ENCODE data around the gene GALNS. TPM values are rescaled to one million over a fixed set of nuclear protein-coding genes. Genes with fewer than 3 reads are reported as not detected.

GALNS gene
- total RNA-seq, 2 experiments from 2014 or later = 18.4 to 19.7 TPM

DNA sequence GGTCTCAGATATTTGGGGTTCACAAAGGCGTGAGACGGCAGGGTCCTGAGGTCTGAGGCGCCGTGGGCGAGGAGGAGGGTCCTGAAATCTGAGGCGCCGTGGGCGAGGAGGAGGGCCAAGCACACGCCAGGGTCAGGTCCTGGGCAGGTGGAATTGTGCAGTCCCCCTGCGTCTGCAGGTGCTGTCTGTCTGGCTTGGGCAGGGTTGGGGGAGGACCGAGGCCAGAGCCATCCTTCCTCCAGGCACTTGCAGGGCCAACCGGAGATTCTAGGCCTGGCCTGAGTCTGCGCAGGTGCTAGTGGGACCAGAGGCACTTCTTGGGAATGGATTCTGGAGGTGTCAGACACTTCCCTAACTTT, 42.6 kb downstream of the GALNS start:
- Histone ChIP-seq H3K4me3 (ENCODE audit: low read length) (no peak overlapping the region), H3K27ac (ENCODE audit: low read depth in 1 of 2, low read length in 2 of 2) (no peak overlapping the region), H3K9me3 (ENCODE audit: control insufficient read depth in 1 of 2, insufficient read depth in 1 of 2, low read length in 2 of 2) (no peaks in the 10 kb centered on the region), H3K36me3 (ENCODE audit: insufficient read depth, low read length) (peaks cover 12% of the 10 kb centered on the region), H3K4me1 (ENCODE audit: insufficient read depth, low read length) (peaks cover 29% of the 10 kb centered on the region), H3K27me3 (ENCODE audit: control insufficient read depth in 1 of 2, insufficient read depth in 2 of 2, low read length in 2 of 2) (no peaks in the 10 kb centered on the region)
- TF ChIP-seq CTCF (IDR thresholded peaks at IDR 0.05) = no peak
- Mint-ChIP-seq H3K9me3 (no peaks in the 10 kb centered on the region), H3K4me3 (peak overlapping the region; percentile 60), H3K36me3 (ENCODE audit: low read depth) (peaks cover 8% of the 10 kb centered on the region), H3K4me1 (ENCODE audit: low read depth) (peaks cover 4% of the 10 kb centered on the region), H3K27ac (no peak overlapping the region), H3K27me3 (no peaks in the 10 kb centered on the region)
- ChIA-PET POLR2A (interaction anchor here (5.5 kb wide), 1 partner anchor 43 kb away, joined by 67 read pairs; the partner anchor contains the start of genes GALNS and TRAPPC2L), CTCF (interaction anchor here (1.2 to 4.2 kb wide), 2 partner anchors 43 to 77 kb away, joined by 3 to 19 read pairs; partner anchors contain the start of genes GALNS and TRAPPC2L)
- intact Hi-C loops (cut with DNase I, micrococcal nuclease) = loop anchor here (1.0 to 2.0 kb wide), 2 partner anchors 43 to 353 kb away; partner anchors contain the start of gene TRAPPC2L (in 1 of the 2)
- DNase-seq = no peak
- ATAC-seq (ENCODE audit: poor library complexity) = no peak

DNA sequence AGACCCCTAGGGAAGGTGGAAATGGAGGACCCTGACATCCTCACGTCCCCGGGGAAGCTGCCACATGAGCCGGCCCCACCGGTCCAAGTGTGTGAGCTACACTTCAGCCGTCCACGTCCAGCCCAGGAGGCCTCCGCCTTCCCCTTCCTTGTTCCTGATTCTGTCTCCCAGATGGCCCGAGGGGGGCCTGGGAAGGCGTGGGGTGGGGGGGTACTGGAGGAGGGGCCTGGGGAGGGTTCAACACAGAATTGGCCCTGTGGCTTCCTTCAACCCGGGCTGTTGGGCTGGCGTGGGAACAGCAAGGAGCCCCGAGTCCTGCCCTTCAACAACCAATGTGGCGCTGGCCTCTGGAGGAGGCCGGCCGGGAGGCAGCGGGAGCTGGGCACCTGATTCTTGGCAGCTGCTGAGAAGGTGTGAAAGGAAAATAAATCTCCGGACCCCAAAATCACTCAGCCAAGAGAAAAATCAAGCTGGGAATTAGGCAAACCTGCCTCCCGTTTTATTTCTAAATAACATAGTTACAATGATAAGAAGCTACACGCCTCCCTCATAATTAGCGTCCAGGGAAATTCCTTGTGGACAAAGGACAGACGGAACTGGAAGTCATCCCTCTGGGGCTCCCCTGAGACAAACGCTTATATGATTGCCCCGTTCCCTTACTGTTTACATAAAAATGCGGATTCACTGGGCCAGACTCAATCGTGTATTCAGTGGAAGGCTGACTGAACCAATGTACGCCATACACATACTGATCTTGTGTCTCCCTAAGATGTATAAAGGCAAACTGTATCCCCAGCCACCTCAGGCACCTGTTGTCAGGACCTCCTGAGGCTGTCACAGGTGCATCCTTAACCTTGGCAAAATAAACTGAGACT, 43.2 kb downstream of the GALNS start:
- no peak for DNase-seq
- Histone ChIP-seq H3K27ac (ENCODE audit: low read depth in 1 of 2, low read length in 2 of 2) (no peak overlapping the region), H3K4me3 (ENCODE audit: low read length) (no peak overlapping the region), H3K27me3 (ENCODE audit: control insufficient read depth in 1 of 2, insufficient read depth in 2 of 2, low read length in 2 of 2) (no peaks in the 10 kb centered on the region), H3K4me1 (ENCODE audit: insufficient read depth, low read length) (peaks cover 29% of the 10 kb centered on the region), H3K9me3 (ENCODE audit: control insufficient read depth in 1 of 2, insufficient read depth in 1 of 2, low read length in 2 of 2) (no peaks in the 10 kb centered on the region), H3K36me3 (ENCODE audit: insufficient read depth, low read length) (peaks cover 16% of the 10 kb centered on the region)
- Mint-ChIP-seq H3K4me1 (ENCODE audit: low read depth) (peaks cover 4% of the 10 kb centered on the region), H3K27ac (no peak overlapping the region), H3K27me3 (no peaks in the 10 kb centered on the region), H3K36me3 (ENCODE audit: low read depth) (peaks cover 8% of the 10 kb centered on the region), H3K9me3 (no peaks in the 10 kb centered on the region), H3K4me3 (peak overlapping the region; percentile 60)
- CTCF ChIA-PET = interaction anchor here (1.2 to 4.2 kb wide), 2 partner anchors 44 to 76 kb away, joined by 3 to 19 read pairs; partner anchors contain the start of genes GALNS and TRAPPC2L
- intact Hi-C loops (cut with DNase I, micrococcal nuclease) = loop anchor here (1.0 to 2.0 kb wide), 3 partner anchors 44 to 403 kb away; partner anchors contain the start of genes TRAPPC2L (in 1 of the 2) and ZNF778 (in 1 of the 2)
- no peak for ATAC-seq (ENCODE audit: poor library complexity)
- POLR2A ChIA-PET = interaction anchor here (0.7 to 5.5 kb wide), 5 partner anchors 18 to 434 kb away, joined by 3 to 67 read pairs (median 22); partner anchors contain the start of genes GALNS, PIEZO1 and TRAPPC2L
- no peak for TF ChIP-seq CTCF (IDR thresholded peaks at IDR 0.05)

- no peak for ATAC-seq (ENCODE audit: poor library complexity)
- TF ChIP-seq CTCF (IDR thresholded peaks at IDR 0.05) = peak; percentile 22
- ChIA-PET POLR2A (interaction anchor here (0.6 to 5.5 kb wide), 19 partner anchors 9 to 695 kb away, joined by 3 to 67 read pairs (median 4); partner anchors contain the start of genes CDT1, GALNS, PIEZO1 and SPG7), CTCF (interaction anchor here (0.9 to 4.2 kb wide), 4 partner anchors 18 to 75 kb away, joined by 3 to 19 read pairs (median 10); partner anchors contain the start of genes GALNS and TRAPPC2L)
- no peaks in the 10 kb centered on the region for H3K9me3 Mint-ChIP-seq
- intact Hi-C loops (cut with DNase I, micrococcal nuclease) = loop anchor here (1.0 to 2.0 kb wide), 2 partner anchors 45 to 404 kb away; partner anchors contain the start of genes TRAPPC2L (in 1 of the 2) and ZNF778 (in 1 of the 2)
- peak overlapping the region; percentile 75 for H3K4me3 ChIP-seq (ENCODE audit: low read length)
- H3K36me3 Mint-ChIP-seq (ENCODE audit: low read depth) = peaks cover 8% of the 10 kb centered on the region
- H3K36me3 ChIP-seq (ENCODE audit: insufficient read depth, low read length) = peaks cover 23% of the 10 kb centered on the region
- no peaks in the 10 kb centered on the region for H3K27me3 Mint-ChIP-seq
- peak overlapping the region; percentile 95 for H3K27ac Mint-ChIP-seq
- H3K4me1 ChIP-seq (ENCODE audit: insufficient read depth, low read length) = peaks cover 29% of the 10 kb centered on the region
- peaks cover 4% of the 10 kb centered on the region for H3K4me1 Mint-ChIP-seq (ENCODE audit: low read depth)
- H3K4me3 Mint-ChIP-seq = peak overlapping the region; percentile 84
- DNase-seq = peak in 4 of 14 experiments; percentile 23 to 58 (median 48)
- no peaks in the 10 kb centered on the region for H3K27me3 ChIP-seq (ENCODE audit: control insufficient read depth in 1 of 2, insufficient read depth in 2 of 2, low read length in 2 of 2)
- no peaks in the 10 kb centered on the region for H3K9me3 ChIP-seq (ENCODE audit: control insufficient read depth in 1 of 2, insufficient read depth in 1 of 2, low read length in 2 of 2)
- peak overlapping the region in 1 of 2 donors; percentile 70 for H3K27ac ChIP-seq (ENCODE audit: low read depth in 1 of 2, low read length in 2 of 2)
Measured at GRCh38 chr16:88812513-88813268, 44.1 kb downstream of the GALNS start.
